ENCODE results near the gene RAD23A. TPM values are rescaled to one million over a fixed set of nuclear protein-coding genes. Genes with fewer than 3 reads are reported as not detected.

The RAD23A gene
- total and polyA plus RNA-seq, 9 of the 15 experiments (the other 6 are each of a cell fraction or from before 2014, with no cell fraction given), result 9.5 to 181 (median 101) TPM

GRCh38 chr19:12945479-12946091 lies at the start of gene RAD23A (continued):
- no peak for TF ChIP-seq UBTF (IDR thresholded peaks at IDR 0.05; ENCODE audit: borderline replicate concordance in 1 of 2, low read depth in 2 of 2, low read length in 2 of 2)
- peak; percentile 78; the same call in 1 of the 2 replicates for TF ChIP-seq HDAC6 (IDR thresholded peaks at IDR 0.05; ENCODE audit: low read depth, low read length)
- TF ChIP-seq TAF1 (IDR thresholded peaks at IDR 0.05; ENCODE audit: control insufficient read depth, extremely low read depth, insufficient read depth, low read length, severe bottlenecking), result peak; percentile 97
- TF ChIP-seq ETV1 (tag; conservative IDR thresholded peaks at IDR 0.05; ENCODE audit: low read depth), result peak; percentile 80
- no peak for TF ChIP-seq NR0B1 (IDR thresholded peaks at IDR 0.05; ENCODE audit: partially characterized antibody)
- TF ChIP-seq LCOR (CRISPR knock-in tag; IDR thresholded peaks at IDR 0.05), result no peak
- peak; percentile 83 for TF ChIP-seq PML (IDR thresholded peaks at IDR 0.05; ENCODE audit: low read length)
- peak; percentile 58; the same call in 1 of the 2 replicates for TF ChIP-seq NCOR1 (IDR thresholded peaks at IDR 0.05)
- no peak for TF ChIP-seq KAT8 (IDR thresholded peaks at IDR 0.05; ENCODE audit: low read depth)
- TF ChIP-seq RERE (CRISPR knock-in tag; IDR thresholded peaks at IDR 0.05; ENCODE audit: borderline replicate concordance), result no peak
- TF ChIP-seq TEAD4 (IDR thresholded peaks at IDR 0.05; ENCODE audit: low read length), result peak; percentile 71
- no peak for TF ChIP-seq TEAD4 (CRISPR knock-in tag; IDR thresholded peaks at IDR 0.05; ENCODE audit: borderline replicate concordance)
- peak; percentile 47 to 58; a peak in 1 of 4 replicates for TF ChIP-seq NONO (IDR thresholded peaks at IDR 0.05; ENCODE audit: low read depth in 2 of 2, low read length in 1 of 2)
- TF ChIP-seq FOXP1 (CRISPR knock-in tag; IDR thresholded peaks at IDR 0.05), result peak; percentile 73; the same call in 1 of the 2 replicates
- no peak; the same call in 1 of the 2 replicates for TF ChIP-seq ZNF12 (CRISPR knock-in tag; IDR thresholded peaks at IDR 0.05)
- no peak; the same call in 1 of the 2 replicates for TF ChIP-seq CBFA2T3 (IDR thresholded peaks at IDR 0.05)
- TF ChIP-seq VEZF1 (CRISPR knock-in tag; IDR thresholded peaks at IDR 0.05), result peak; percentile 67

All from K562 (cell line).